ENCODE measurements around the gene CXorf66. TPM values are rescaled to one million over a fixed set of nuclear protein-coding genes. Genes with fewer than 3 reads are reported as not detected.

The CXorf66 gene
- total RNA-seq, 1 experiment from 2014 or later = not detected

GRCh38 chrX:139936259-139936658 is 29.1 kb downstream of the CXorf66 start:
- Histone ChIP-seq H4K20me1 (ENCODE audit: insufficient read depth) (no peaks in the 10 kb centered on the region), H3K36me3 (ENCODE audit: control insufficient read depth in 1 of 2, insufficient read depth in 2 of 2, low read length in 2 of 2) (no peaks in the 10 kb centered on the region), H3K27me3 (ENCODE audit: insufficient read depth, low read length) (no peaks in the 10 kb centered on the region), H3K4me3 (replicated peaks in 1 of 2; ENCODE audit: low read depth in 1 of 2, low read length in 2 of 2) (no peak overlapping the region), H3K4me1 (ENCODE audit: control insufficient read depth in 1 of 2, insufficient read depth in 2 of 2, low read length in 2 of 2) (peaks cover 5 to 14% of the 10 kb centered on the region in 2 experiments), H3K27ac (ENCODE audit: low read depth, low read length) (no peak overlapping the region), H3K9me2 (ENCODE audit: insufficient read depth) (no peaks in the 10 kb centered on the region), H3K9ac (ENCODE audit: low read length) (no peak overlapping the region), H2AFZ (ENCODE audit: low read depth, low read length, poor library complexity, severe bottlenecking) (no peak overlapping the region), H3K9me3 (ENCODE audit: control insufficient read depth in 1 of 2, insufficient read depth in 1 of 2, low read depth in 1 of 2, low read length in 2 of 2) (no peaks in the 10 kb centered on the region), H3K79me2 (ENCODE audit: insufficient read depth, low read length) (no peaks in the 10 kb centered on the region), H3K4me2 (ENCODE audit: low read length) (no peak overlapping the region)
- ChIA-PET CTCF (interaction anchor here (1.3 kb wide), 1 partner anchor 30 kb away, joined by 5 read pairs; no protein-coding TSS in a partner anchor), RAD21 (ENCODE audit: low non-redundant PET in 1 of 2, low total read pairs in 2 of 2, uncharacterized antibody in 2 of 2, unreplicated experiment in 2 of 2) (no interaction called here), POLR2A (no interaction called here)
- intact Hi-C loops (cut with micrococcal nuclease) = no loop called here
- TF ChIP-seq CTCF (IDR thresholded peaks at IDR 0.05 in 2 of 3, conservative IDR thresholded peaks at IDR 0.05 in 1 of 3; ENCODE audit: borderline replicate concordance in 1 of 3, insufficient read depth in 1 of 3, low read depth in 2 of 3, low read length in 2 of 3) (peak in 1 of 3 experiments; percentile 26; a peak in 2 of 6 replicates), EZH2 (IDR thresholded peaks at IDR 0.05) (no peak)
- DNase-seq (ENCODE audit: low read depth, low spot score) (peak; percentile 6), ATAC-seq (no peak)
- no TSS peak for BruUV-seq (replicated peaks)

GRCh38 chrX:139933904-139934303 is 31.4 kb downstream of the CXorf66 start:
- BruUV-seq (replicated peaks) = no TSS peak

More at GRCh38 chrX:139933904-139934303, 31.4 kb downstream of the CXorf66 start:
- Histone ChIP-seq H3K9me3 (ENCODE audit: control insufficient read depth in 1 of 2, insufficient read depth in 1 of 2, low read depth in 1 of 2, low read length in 2 of 2) (no peaks in the 10 kb centered on the region), H3K4me3 (replicated peaks in 1 of 2; ENCODE audit: low read depth in 1 of 2, low read length in 2 of 2) (no peak overlapping the region), H3K4me1 (ENCODE audit: control insufficient read depth in 1 of 2, insufficient read depth in 2 of 2, low read length in 2 of 2) (peaks cover 6 to 20% of the 10 kb centered on the region in 2 experiments), H3K79me2 (ENCODE audit: insufficient read depth, low read length) (peaks cover 15% of the 10 kb centered on the region), H3K27ac (ENCODE audit: low read depth, low read length) (peak overlapping the region; percentile 84; the same call in 1 of the 2 replicates), H3K9me2 (ENCODE audit: insufficient read depth) (no peaks in the 10 kb centered on the region), H3K9ac (ENCODE audit: low read length) (peak overlapping the region; percentile 59; the same call in 1 of the 2 replicates), H3K4me2 (ENCODE audit: low read length) (peak overlapping the region; percentile 80), H4K20me1 (ENCODE audit: insufficient read depth) (no peaks in the 10 kb centered on the region), H3K36me3 (ENCODE audit: control insufficient read depth in 1 of 2, insufficient read depth in 2 of 2, low read length in 2 of 2) (no peaks in the 10 kb centered on the region), H2AFZ (ENCODE audit: low read depth, low read length, poor library complexity, severe bottlenecking) (peak overlapping the region; percentile 85), H3K27me3 (ENCODE audit: insufficient read depth, low read length) (no peaks in the 10 kb centered on the region)
- DNase-seq (ENCODE audit: low read depth, low spot score) (no peak), ATAC-seq (no peak)
- RAD21 ChIA-PET (ENCODE audit: low non-redundant PET in 1 of 2, low total read pairs in 2 of 2, uncharacterized antibody in 2 of 2, unreplicated experiment in 2 of 2) = interaction anchor here in 1 of 2 experiments (0.7 kb wide), 1 partner anchor 153 kb away, joined by 3 read pairs; no protein-coding TSS in a partner anchor
- TF ChIP-seq RAD21 (IDR thresholded peaks at IDR 0.05; ENCODE audit: low read depth) = no peak
- no peak for TF ChIP-seq CEBPB (IDR thresholded peaks at IDR 0.05; ENCODE audit: low read depth)
- no peak for TF ChIP-seq SIN3A (IDR thresholded peaks at IDR 0.05; ENCODE audit: low read depth)
- no peak for TF ChIP-seq REST (IDR thresholded peaks at IDR 0.05; ENCODE audit: low read depth)
- intact Hi-C loops (cut with micrococcal nuclease) = no loop called here
- POLR2A ChIA-PET = no interaction called here
- CTCF ChIA-PET = no interaction called here
